ENCODE results near the gene TAF3. TPM values are rescaled to one million over a fixed set of nuclear protein-coding genes. Genes with fewer than 3 reads are reported as not detected.

The TAF3 gene
- total RNA-seq, 1 donor from 2014 or later: 12.6 TPM

DNA sequence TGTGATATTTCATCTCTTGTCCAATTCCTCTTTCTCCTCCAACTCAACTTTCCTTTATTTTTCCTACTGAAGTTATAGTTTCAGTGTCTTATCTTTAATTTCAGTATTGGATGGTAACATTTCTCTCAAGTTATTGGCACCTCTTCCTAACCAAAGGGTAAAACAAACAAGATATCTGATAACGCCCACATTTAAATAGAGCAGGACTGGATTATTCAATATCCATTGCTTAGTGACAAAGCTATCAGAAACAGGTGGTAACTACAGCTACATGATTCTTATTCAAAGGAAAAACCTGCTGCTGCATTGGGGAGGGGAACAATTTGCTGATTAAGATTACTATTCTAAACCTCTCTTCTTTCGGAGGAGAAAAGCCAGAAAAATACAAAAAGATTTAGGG, 87.8 kb downstream of the TAF3 start:
- Mint-ChIP-seq H3K4me1 (no peaks in the 10 kb centered on the region), H3K9me3 (no peaks in the 10 kb centered on the region), H3K4me3 (no peak overlapping the region), H3K36me3 (ENCODE audit: low read depth) (peaks cover 15% of the 10 kb centered on the region), H3K27ac (no peak overlapping the region), H3K27me3 (no peaks in the 10 kb centered on the region)
- ChIA-PET CTCF (no interaction called here), POLR2A (no interaction called here)
- TF ChIP-seq, protein P1, sequence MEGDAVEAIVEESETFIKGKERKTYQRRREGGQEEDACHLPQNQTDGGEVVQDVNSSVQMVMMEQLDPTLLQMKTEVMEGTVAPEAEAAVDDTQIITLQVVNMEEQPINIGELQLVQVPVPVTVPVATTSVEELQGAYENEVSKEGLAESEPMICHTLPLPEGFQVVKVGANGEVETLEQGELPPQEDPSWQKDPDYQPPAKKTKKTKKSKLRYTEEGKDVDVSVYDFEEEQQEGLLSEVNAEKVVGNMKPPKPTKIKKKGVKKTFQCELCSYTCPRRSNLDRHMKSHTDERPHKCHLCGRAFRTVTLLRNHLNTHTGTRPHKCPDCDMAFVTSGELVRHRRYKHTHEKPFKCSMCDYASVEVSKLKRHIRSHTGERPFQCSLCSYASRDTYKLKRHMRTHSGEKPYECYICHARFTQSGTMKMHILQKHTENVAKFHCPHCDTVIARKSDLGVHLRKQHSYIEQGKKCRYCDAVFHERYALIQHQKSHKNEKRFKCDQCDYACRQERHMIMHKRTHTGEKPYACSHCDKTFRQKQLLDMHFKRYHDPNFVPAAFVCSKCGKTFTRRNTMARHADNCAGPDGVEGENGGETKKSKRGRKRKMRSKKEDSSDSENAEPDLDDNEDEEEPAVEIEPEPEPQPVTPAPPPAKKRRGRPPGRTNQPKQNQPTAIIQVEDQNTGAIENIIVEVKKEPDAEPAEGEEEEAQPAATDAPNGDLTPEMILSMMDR (IDR thresholded peaks at IDR 0.05): no peak
- no peak for DNase-seq
- intact Hi-C loops (cut with micrococcal nuclease): no loop called here
- ATAC-seq (ENCODE audit: low read depth): no peak

DNA sequence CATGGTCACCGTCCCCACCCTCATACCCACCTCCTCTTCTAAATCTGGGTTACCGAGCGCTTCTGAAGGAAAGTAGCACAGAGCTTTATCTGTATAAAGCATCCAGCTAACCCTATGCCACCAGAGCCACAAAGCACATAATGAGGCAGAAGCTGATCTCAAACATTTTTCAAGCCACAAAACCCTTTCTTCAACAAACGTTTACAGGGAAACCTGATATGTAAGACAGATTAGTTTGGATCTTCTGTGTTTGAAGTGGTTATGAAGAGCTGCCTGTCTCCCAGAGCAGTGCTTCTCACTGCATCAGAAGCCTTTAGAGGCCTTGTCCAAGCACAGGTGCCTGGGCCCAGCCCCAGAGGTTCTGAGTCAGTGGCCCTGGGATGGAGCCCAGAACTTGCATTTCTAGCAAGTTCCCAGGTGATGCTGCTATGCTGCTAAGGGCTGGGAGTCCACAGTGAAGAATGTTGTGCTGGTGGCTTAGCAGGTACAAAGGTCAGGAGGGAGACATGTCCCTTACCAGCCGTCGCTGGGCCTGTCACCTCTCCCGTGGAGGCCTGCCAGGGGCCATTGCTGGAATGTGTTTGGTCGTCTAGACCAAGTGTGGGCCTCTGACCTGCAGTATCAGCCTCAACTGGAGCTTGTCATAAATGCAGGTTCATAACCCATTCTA, 90.4 kb downstream of the TAF3 start:
- TF ChIP-seq, protein P1 (IDR thresholded peaks at IDR 0.05): no peak
- Mint-ChIP-seq H3K27me3 (no peaks in the 10 kb centered on the region), H3K27ac (no peak overlapping the region), H3K4me1 (peaks cover 5% of the 10 kb centered on the region), H3K36me3 (ENCODE audit: low read depth) (peaks cover 10% of the 10 kb centered on the region), H3K4me3 (no peak overlapping the region), H3K9me3 (no peaks in the 10 kb centered on the region)
- POLR2A ChIA-PET: no interaction called here
- ATAC-seq (ENCODE audit: low read depth): no peak
- CTCF ChIA-PET: no interaction called here
- intact Hi-C loops (cut with micrococcal nuclease): no loop called here
- no peak for DNase-seq

DNA sequence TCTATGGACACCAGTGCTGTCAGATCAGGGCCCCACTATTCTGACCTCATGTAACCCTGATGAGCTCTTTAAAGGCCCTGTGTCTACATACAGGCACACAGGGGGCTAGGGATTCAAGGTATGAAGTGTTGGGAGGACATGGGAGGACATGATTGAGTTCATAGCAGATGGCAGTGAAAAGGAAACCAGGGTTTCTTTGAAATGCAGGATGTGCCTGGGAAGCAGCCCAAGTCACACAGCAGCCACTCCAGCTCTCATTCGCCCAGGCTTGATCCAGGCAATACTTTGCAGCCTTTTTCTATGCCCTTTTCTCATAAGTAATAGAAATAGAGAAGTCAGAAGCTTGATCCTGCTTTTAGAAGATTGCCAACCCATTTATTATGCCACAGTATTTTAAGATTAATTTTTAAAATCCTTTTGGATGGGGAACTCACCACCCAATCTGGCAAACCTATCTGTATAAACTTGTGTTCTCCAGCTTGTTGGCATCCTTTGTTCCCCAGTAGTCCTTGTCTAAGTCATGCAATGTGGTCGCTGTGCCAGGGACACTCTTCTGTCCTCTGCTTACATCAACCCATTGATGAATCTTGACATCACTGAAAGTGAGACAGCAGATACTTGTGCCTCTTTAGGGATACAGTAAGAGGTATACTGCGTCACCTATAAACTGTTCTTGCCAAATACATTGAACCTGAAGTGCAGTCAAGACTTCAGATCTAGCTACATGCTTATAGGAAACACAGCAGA, 95.0 kb downstream of the TAF3 start:
- intact Hi-C loops (cut with micrococcal nuclease): no loop called here
- Mint-ChIP-seq H3K27me3 (no peaks in the 10 kb centered on the region), H3K9me3 (no peaks in the 10 kb centered on the region), H3K4me3 (no peak overlapping the region), H3K27ac (no peak overlapping the region), H3K4me1 (peaks cover 12% of the 10 kb centered on the region), H3K36me3 (ENCODE audit: low read depth) (peaks cover 5% of the 10 kb centered on the region)
- ChIA-PET POLR2A (no interaction called here), CTCF (no interaction called here)
- ATAC-seq (ENCODE audit: low read depth) (no peak), DNase-seq (no peak)
- TF ChIP-seq, protein P1 (IDR thresholded peaks at IDR 0.05): no peak

DNA sequence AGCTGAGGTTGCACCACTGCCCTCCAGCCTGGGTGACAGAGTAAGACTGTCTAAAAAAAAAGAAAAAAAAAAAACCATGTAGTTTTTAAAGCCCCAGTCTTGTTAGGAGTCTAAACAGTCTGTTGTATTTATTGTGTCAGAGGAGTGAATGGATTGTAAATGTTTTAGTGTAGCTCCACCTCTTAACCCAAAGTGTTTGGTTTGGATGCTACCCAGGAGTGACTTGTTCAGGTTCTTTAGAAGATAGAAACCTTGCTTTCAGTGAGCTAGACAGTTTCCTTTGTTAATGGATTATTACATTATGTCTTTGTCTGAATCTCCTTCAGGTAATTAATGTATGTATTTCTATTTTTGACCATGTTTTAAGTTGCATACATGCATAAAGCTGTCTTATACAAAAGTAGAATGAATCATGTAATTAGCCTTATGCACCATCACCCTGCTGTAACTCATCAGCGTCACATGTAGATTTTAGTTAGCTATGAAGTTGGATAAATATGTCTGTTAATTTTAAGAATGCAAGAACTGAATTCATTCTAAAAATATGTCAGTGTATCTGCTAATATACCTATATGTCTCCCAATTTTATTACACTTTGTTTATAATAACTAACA, 97.7 kb downstream of the TAF3 start:
- Mint-ChIP-seq H3K4me1 (peaks cover 15% of the 10 kb centered on the region), H3K27ac (no peak overlapping the region), H3K36me3 (ENCODE audit: low read depth) (peaks cover 2% of the 10 kb centered on the region), H3K9me3 (no peaks in the 10 kb centered on the region), H3K27me3 (no peaks in the 10 kb centered on the region), H3K4me3 (no peak overlapping the region)
- DNase-seq: no peak
- TF ChIP-seq, protein P1 (IDR thresholded peaks at IDR 0.05): no peak
- POLR2A ChIA-PET: no interaction called here
- CTCF ChIA-PET: no interaction called here
- no peak for ATAC-seq (ENCODE audit: low read depth)
- intact Hi-C loops (cut with micrococcal nuclease): no loop called here

DNA sequence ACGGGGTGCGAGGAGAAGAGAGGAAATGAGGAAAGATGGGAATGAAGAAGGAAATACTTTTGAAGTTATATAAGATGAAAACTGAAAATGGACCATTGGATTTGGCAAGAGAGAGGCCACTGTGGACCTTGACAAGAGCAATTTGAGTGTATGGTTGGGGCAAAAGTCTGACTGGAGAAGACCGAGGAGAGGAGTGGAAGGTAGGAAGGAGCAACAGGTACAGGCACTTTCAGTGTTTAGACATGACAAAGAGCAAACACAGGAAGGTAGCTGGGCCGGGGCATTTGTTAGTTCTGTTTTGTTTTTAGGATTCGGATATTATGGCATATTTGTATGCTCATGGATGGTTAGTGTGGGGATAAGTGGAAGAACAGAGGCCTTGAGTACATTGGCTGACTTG, 99.4 kb downstream of the TAF3 start:
- no peak for DNase-seq
- POLR2A ChIA-PET: no interaction called here
- H3K27me3 Mint-ChIP-seq: no peaks in the 10 kb centered on the region
- TF ChIP-seq, protein P1 (IDR thresholded peaks at IDR 0.05): no peak
- H3K4me1 Mint-ChIP-seq: peaks cover 15% of the 10 kb centered on the region
- ATAC-seq (ENCODE audit: low read depth): no peak
- H3K9me3 Mint-ChIP-seq: no peaks in the 10 kb centered on the region
- CTCF ChIA-PET: no interaction called here
- no peaks in the 10 kb centered on the region for H3K36me3 Mint-ChIP-seq (ENCODE audit: low read depth)
- no peak overlapping the region for H3K4me3 Mint-ChIP-seq
- intact Hi-C loops (cut with micrococcal nuclease): no loop called here
- no peak overlapping the region for H3K27ac Mint-ChIP-seq

Data from activated B cell treated with CpG ODN at 0.5 μM for 24 hours (primary cell).